PFSK-1 (cell line): ENCODE measurements around the gene ITGAE.

Source experiments
- POLR2AphosphoS5 ChIP-seq: IDR thresholded peaks from 2 replicates; pipeline ENCODE4 v1.6.1; 2012; ENCODE audit warnings: low read depth, mild to moderate bottlenecking, control low read depth, low read length, moderate library complexity
- REST ChIP-seq, 2 experiments: IDR thresholded peaks; 2 replicates each; pipeline versions ENCODE4 v1.6.1 to v1.8.0; 2011 to 2012; ENCODE audit warnings: low read depth in 2 of 2, low read length in 2 of 2, control low read depth in 1 of 2, inconsistent platforms in 1 of 2, mild to moderate bottlenecking in 1 of 2, moderate library complexity in 1 of 2; ENCODE audit not compliant: insufficient read depth in 1 of 2
- SIN3A ChIP-seq: IDR thresholded peaks from 2 replicates; pipeline ENCODE4 v1.6.1; 2012; ENCODE audit warnings: mild to moderate bottlenecking, low read length, moderate library complexity, borderline replicate concordance; ENCODE audit not compliant: insufficient read depth
- TAF1 ChIP-seq: IDR thresholded peaks from 2 replicates; pipeline ENCODE4 v1.6.1; 2012; ENCODE audit warnings: low read length, control low read depth, borderline replicate concordance; ENCODE audit not compliant: insufficient read depth

- TF ChIP-seq REST (IDR thresholded peaks at IDR 0.05; ENCODE audit: insufficient read depth in 1 of 2, low read depth in 2 of 2, low read length in 2 of 2) (no peak), POLR2AphosphoS5 (no peak), TAF1 (no peak), SIN3A (no peak)
These were observed 2.5 kb downstream of the ITGAE start for GRCh38 chr17:3798273-3799180.
